GM19372 (cell line): Measurements from ENCODE around the gene RPL10.
"Not testable (repeated sequence)": the region's sequence is repeated elsewhere in the genome, so short reads cannot be mapped to it uniquely, and the experiment has no call there.

Experiments used
- ATAC-seq: cut with Tn5 transposase; IDR thresholded peaks from one replicate; pipeline ENCODE4 v1.9.1; 2021; ENCODE audit warnings: mild to moderate bottlenecking, low read depth, moderate library complexity; ENCODE audit not compliant: unreplicated experiment

RPL10 gene

DNA sequence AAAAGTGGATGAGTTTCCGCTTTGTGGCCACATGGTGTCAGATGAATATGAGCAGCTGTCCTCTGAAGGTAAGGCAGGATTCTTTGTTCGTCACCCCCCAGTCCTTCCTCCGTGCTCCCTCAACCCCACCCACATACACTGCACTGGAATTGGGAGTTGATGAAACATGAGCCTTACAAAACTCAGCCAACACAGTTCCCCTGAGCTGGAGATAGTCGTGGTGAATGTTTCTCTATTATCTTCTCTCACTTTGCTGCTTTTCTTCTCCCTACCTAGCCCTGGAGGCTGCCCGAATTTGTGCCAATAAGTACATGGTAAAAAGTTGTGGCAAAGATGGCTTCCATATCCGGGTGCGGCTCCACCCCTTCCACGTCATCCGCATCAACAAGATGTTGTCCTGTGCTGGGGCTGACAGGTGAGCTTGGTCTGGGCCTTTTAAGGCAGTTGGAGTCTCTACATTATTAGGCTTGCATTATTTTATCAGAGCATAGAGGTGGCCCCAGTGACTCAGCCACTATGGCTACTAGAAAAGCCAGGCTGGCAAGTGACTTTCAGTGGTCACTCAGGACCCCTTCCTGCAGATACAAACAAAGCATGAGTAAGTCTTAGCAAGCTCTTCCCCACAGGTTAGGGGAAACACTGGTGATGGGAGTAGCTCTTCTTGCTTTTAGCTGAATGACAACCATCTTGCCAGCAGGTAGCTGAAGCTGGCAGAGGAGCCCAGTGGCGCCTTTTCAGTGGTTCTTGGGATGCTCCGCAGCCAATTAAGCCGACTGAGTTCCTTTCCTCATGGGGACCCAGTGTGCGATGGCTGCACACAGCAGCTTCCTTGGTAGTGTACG is 1.6 kb downstream of the RPL10 start:
- no peak for ATAC-seq

- not testable (repeated sequence) for ATAC-seq
Observed at GRCh38 chrX:154400369-154400817, 2.2 kb downstream of the RPL10 start.

- no peak for ATAC-seq
Observed at GRCh38 chrX:154401045-154401799, 3.0 kb downstream of the RPL10 start.

DNA sequence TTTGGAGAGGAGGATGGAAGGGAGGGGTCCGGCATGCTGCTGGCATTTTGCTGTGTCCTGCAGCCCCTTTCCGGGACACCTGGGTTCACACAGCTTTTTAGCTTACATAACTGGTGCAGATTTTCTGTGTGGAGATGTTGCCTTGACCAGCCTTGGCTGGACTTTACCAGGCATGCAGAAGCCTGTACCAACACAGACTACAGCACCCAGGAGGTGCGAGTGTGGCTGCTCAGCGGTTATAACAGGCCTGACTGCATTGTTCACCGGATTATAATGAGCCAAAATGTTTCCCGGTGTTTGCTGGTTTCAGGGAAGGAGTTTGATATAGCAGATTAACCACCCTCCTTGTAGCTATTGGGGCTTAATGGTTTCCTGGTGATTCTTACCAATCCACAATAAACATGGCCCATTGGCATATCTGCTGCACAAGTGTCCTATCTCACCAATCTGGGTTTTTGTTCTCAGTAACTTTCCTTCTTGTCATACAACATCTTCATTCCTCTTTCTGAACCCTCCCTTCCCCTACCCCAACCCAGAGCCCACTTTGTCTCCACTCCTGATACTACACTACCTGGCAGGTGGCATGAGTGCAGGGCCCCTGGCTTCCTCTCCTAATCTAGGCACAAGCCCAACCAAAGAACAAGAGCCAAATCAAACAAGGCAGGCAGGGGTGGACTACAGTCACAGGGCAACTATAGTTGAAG is 3.9 kb downstream of the RPL10 start:
- ATAC-seq, result no peak

- no peak for ATAC-seq
Observed at GRCh38 chrX:154402622-154403127, 4.5 kb downstream of the RPL10 start.

DNA sequence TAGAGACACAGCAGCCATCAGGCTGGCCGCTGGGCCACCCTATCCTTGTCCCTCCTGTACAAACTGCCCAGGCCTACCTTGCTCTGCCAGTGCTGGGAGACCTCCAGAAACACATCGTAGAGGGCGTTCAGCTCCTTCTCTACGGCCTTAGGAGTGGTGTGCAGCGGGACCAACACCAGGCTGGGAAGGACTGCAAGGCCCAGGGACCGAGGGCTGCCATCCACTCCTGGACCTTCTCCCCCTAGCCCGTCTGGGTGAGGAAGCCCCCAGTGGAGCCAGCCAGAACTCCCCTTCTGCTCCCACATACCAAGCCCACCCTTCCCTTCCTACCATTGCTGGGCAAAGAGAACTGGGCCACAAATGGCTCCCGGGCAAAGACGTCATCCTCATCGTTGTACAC is 5.0 kb downstream of the RPL10 start:
- ATAC-seq, result no peak

DNA sequence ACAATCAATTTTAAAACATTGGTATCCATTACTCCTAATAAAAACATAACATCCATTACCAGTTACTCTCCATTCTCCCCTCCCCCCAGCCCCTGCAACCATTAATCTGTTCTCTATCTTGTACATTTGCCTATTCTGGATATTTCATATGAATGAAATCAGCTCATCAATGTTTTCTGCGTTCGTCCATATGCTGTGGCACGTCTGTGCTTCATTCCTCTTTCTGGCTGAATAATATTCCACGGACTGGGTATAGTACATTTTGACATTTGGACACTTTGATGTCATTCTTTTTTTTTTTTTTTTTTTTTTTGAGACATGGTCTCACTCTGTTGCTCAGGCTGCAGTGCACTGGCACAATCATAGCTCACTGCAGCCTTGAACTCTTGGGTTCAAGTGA is 5.7 kb downstream of the RPL10 start:
- ATAC-seq, result no peak

DNA sequence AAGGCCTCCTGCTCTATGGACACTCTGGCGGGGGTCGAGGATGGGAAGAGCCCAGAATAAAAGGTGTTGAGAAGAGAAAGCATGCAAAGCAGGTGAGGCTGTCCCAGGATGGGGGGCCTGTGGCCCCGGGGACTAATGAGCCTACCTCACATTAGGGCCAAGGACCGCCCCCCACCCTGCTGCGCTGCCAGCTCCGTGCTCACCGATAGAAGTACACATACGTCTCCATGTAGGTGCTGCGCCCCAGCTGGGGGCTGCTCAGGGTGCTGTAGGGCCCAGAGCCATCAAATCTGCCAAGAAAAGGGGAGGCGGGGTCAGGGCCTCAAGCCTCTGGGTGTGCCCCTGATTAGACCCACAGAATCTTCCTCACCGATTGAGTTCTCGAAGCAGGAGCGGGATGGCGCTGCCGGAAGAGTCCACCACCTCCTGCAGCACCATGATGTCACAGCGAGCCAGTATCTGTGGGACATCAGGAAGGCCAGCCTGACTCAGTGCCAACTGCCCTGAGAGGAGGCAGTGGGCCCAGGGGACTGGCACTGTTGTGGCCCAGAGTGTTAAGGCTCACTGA is 6.5 kb downstream of the RPL10 start:
- no peak for ATAC-seq

DNA sequence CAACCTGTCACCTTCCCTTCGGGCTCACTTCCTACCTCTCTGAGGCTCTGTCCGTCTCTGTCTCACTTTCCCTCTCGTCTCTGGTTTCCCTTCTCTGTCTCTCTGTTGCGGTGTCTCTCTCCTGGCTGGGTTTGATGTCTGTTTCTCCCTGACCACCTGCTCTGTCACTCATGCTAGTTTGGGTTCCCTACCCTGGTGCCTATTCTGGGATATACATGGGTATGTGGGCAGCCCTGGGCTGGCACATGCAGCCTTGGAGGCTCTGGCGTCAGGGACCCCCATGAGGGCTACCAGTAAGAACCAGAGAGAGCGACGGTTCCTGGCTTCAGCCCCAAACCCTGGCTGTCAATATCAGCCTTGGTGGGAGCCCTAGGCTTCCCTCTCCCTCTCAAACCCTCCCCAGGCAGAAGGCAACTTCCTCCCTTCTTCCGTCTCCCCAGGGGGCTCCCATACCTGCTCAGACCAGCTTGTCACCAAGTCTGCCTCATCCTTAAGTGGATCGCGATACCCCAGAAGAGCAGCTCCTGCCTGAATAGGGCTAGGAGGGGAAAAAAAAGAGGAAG is 10.6 kb downstream of the RPL10 start:
- peak; percentile 11 for ATAC-seq

- peak; percentile 47 for ATAC-seq
Observed at GRCh38 chrX:154409222-154409871, 11.2 kb downstream of the RPL10 start, which contains the start of gene DNASE1L1. Gene DNASE1L1 (minus strand): TSS chrX:154409254. CDS start chrX:154405568, 3,686 bp downstream.

- ATAC-seq, result no peak
Observed at GRCh38 chrX:154411981-154412340, 13.8 kb downstream of the RPL10 start.

- no peak for ATAC-seq
Observed at GRCh38 chrX:154412468-154412867, 14.3 kb downstream of the RPL10 start.

DNA sequence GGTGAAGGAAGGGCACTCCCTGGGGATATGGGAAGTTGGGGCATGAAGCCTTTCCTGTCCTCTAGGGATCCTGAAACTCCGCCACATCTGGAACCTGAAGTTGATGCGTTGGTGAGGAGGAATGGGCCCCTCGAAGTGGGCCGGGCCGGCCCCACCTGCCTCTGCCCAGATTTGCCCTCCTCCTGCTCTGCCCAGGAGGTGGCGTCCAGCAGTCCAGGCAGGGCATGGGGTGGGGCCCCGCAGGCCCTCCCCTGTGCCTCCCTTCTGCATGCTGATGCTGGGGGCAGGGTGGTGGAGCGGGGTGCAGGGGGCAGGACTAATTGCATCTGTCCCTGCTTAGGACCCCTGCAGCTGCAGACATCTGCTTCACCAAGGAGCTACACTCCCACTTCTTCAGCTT is 15.0 kb downstream of the RPL10 start:
- no peak for ATAC-seq

DNA sequence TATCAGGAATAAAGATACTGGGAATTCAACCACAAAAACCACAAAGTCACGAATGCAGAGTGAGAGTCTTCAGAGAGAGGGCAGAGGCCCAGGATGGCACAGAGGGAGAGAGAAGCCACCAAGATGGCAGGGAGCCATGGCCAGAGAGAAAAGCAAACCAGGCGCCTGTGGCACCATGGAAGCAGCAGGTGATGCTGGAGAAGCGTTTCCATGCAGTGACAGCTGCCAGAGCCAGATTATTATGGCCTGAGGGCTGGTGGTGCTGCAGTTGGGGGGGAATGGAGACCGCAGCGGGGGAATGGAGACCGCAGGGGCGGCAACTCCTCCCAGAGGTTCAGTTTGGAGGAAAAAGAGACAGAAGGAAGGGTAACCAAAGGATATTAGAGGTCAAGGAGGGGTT is 19.0 kb downstream of the RPL10 start:
- no peak for ATAC-seq

DNA sequence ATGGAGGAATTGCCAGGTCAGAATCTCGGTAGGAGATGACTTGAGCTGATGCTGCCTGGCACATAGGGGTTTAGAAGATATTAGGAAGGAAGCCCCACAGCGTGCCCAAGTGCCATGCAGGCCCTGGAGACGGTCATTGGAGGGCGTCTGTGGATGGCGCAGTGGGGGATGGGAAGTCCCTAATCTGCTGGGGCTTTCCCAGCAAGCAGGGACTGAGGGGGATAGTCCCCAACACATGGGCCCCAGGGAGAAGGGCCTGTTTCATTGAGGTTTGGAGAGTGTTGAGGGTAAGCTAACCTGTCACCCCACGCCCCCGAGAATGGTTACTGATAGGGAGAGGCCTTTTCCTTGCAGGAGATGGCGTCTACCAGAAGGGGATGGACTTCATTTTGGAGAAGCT is 21.0 kb downstream of the RPL10 start:
- ATAC-seq, result no peak

DNA sequence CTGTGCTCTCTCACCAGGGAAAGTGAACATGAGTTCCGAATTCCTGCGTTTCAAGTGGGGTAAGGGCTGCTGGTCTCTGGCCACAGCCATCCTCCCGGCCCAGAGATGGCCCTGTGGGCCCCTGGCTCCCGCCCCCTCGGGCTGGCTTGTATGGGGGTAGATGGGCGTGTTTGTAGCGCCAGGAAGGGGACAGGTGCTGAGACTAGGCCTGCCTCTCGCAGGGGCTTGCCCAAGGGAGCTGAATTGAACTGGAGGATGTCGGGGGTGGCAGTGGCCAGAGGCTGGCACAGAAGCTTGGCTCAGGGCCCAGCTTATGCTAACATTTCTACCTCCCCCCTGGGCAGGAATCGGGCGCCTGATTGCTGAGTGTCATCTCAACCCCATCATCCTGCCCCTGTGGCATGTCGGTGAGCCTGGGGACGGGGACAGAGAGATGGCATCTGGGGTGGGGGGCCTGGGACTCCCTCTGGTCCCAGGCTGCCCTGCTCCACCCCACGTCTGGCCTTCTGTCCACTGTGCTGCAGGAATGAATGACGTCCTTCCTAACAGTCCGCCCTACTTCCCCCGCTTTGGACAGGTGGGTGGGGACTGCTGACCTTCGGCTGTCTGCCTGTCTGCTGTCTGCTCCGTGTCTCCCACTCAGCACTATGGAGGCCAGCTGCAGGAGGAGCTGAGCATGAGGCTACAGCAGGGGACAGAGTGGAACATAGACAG is 21.7 kb downstream of the RPL10 start:
- ATAC-seq, result no peak

GRCh38 chrX:154420402-154420756 is 22.2 kb downstream of the RPL10 start:
- ATAC-seq, result no peak

DNA sequence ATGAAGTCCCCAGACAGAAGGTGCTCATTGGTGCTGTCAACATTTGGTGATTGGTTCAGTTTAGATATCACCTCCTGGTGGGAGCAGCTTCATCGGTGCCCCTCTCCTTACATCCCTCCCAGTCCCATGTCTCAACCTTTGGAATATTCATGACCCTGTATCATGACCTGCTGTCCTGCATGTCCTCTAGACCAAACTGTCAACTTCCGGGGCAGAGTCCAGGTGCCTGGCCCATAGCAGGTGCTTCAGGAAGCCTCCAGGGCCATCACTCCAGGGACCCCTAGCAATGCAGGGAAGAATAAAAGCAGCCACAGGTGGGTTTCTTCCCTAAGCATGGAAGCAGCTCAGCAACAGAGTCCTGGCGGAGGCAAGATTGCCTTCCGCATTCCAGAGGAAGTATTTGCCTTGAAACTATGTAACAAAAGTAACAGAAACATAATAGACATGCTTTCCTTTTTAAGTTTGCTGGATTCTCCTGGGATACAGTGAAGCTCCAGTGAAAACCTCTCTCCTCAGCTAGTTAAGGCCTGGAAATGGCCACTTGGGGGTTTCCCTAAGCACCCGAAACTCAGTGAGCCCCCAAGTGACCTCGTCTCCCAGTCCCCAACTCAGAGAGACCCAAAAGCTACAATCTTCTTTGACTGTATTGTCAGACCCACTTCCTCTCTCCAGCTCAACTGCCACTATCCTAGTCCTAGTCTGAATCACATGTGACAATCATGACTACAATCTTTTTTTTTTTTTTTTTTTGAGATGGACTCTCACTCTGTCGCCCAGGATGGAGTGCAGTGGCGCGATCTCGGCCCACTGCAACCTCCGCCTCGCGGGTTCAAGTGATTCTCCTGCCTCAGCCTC is 29.0 kb downstream of the RPL10 start:
- no peak for ATAC-seq
